ENCODE results near the gene CPTP. TPM values are rescaled to one million over a fixed set of nuclear protein-coding genes. Genes with fewer than 3 reads are reported as not detected.
"Not testable (repeated sequence)": the region's sequence is repeated elsewhere in the genome, so short reads cannot be mapped to it uniquely, and the experiment has no call there.

Gene CPTP
- total RNA-seq, 1 donor, result 26.7 TPM

DNA sequence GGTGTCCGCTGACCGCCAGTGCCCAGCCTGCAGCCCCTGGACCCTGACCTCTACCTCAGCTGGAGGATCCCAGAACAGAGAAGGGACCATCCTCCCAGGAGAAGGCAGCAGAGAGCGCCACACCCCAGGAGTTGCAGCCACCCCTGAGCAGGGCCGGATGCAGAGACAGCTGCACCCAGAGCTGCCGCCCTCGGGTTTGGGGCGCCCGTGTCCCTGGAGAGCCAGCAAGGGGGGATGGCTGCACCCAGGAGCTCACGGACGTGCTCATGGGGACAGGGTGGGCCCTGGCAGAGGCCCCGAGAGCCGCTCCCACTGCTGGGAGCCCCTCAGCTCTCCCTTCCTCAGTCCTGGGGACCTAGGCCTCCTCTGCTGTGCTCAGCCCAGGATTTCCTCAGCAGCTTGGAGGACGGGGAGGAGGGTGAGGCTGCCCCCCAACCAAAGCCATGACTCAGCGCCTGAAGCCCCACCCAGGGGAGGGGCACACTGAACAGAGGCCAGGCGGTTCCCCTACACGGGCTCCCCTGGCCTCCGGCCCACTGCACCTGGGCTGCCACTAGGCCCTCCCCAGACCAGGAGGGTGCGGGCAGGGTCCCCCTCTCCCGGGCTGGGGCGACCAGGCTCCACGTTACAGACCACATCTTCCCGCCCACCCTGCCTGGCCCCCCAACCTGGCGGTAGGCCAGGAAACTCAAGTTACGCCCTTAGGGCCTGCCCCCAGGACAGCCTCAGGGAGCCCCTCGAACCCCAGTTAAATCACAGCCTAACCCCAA is 19.1 kb upstream of the CPTP start:
- peak in 2 of 3 donors; percentile 90 to 92 for DNase-seq (ENCODE audit: low read depth in 2 of 3, low spot score in 2 of 3)

DNA sequence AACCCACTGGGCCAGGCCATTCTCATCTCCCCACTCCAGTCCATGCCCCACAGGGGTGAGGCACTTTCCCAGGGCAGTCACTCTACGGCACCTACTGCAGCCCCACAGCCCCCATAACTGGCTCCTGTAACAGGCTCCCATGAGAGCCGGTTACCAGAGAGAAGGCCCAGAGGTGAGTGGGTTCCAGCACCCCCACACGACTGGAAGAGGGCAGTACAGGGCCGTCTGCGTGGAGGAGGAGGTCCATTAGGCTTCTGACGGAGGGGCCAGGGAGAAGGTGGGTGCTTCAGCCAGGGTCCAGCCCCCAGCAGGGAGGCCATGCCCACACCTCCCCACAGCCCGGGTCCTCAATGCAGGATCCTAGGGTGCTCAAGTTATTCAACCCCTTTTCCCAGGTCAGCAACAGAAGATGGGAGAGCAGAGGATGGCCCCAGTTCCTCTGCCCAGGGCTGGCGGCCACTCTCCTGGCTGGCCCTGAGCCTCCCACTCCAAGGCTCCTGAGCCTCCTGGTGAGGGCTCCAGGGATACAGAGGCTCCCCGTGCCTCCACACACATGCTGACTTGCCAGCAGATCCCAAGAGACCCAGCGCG is 18.4 kb upstream of the CPTP start:
- peak in 2 of 3 donors; percentile 42 to 44 for DNase-seq (ENCODE audit: low read depth in 2 of 3, low spot score in 2 of 3)

DNA sequence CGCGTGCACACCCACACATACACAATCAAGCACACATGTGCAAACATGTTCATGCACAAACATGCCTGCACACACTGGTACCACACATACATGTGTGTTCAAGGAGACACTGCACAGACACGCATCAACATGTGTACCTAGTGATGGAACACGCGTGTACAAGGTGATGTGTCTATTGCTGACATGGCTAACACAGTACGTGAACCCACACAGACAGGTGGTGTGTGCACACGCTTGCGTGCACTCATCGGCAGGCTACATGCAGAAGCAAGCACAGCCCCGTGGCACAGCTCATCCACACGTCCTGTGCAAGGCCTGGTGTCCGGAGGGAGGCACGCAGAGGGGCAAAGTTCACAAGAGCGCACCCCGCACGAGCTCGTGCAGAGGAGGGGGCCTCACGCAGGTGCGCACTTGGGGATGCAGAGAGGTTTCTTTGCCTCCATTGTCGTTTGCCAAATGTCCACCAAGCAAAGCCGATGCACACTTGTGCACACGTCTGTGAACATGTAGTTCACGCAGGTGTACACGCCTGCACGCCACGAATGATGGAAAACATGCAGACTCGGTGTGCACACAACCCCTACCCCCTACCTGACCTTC is 17.8 kb upstream of the CPTP start:
- DNase-seq (ENCODE audit: low read depth in 2 of 3, low spot score in 2 of 3), result no peak

DNA sequence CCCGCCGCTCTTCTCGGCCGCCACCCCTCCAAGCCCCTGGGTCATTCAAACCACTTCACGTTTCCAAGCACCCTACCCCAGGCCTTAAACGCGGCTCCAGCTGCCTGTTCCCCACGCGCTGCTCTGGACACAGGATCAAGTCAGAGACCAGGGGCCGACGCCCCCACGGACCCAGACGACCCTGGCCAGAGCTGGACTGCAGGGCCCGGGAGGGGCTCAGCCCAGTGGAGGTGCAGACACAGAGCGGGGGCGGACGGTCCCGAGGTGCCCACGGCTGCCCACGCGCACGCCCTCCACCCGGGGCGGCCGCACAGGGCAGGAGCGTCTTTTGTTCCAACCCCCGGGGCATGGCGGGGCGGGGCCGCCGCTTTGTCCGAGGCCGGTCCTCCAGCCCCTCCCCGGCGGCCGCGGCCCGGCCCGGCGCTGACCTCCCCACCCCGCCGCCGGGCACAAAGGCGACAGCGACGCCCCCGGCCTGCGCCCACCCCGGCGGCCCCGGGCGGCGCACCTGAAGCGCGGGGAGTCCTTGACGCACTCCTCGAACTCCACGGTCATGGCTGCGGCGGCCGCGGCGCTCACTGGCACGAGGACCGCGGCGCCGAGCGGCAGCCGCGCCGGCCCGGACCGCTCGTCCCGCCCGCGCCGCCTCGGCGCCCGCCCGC is 17.2 kb upstream of the CPTP start:
- no peak for DNase-seq (ENCODE audit: low read depth in 2 of 3, low spot score in 2 of 3)

DNA sequence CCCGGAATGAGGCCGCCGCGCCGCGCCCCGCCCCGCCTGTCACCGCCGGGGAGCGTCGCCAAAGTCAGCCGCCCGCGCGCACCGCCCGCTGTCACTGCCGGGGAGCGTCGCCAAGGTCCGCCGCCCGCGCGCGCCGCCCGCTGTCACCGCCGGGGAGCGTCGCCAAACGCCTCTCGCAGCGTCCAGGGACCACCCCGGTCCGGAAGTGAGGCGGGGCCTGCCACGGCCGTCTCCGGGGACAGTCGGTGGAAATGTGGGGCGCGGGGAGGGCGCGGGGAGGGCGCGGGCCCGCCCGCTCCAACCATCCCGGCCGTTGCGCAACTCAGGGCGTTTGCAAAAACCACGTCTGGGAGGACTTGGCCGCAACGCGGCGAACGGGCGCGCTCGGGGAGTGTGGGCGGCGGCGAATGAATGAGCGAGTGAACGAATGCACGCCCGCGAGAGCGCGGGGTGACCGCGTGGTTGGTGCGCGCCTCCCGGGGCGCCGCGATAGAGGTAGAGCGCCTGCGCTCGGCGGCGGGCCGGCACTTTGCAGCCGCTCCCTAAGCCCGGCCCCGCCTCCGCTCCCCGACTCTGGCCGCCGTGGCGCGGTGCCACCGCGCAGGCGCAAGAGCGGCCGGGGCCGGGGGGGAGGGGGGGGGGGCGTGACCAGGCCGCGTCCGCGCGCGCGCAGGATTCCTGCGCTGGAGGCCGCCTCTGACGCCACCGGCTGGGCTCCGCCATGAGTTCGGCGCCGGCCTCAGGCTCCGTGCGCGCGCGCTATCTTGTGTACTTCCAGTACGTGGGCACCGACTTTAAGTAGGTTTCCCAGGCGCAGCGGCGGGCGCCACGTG is 16.5 kb upstream of the CPTP start, which contains the start of the genes ACAP3 and PUSL1:
TSS of gene ACAP3 (minus strand) at position 8 of the 833 bp plus-strand sequence. CDS start 115 bp downstream, outside the sequence.
TSS of gene PUSL1 (plus strand) at position 675 of the 833 bp plus-strand sequence. CDS start at position 722, 47 bp downstream.
- peak; percentile 85 to 92 (median 90) for DNase-seq (ENCODE audit: low read depth in 2 of 3, low spot score in 2 of 3)

DNA sequence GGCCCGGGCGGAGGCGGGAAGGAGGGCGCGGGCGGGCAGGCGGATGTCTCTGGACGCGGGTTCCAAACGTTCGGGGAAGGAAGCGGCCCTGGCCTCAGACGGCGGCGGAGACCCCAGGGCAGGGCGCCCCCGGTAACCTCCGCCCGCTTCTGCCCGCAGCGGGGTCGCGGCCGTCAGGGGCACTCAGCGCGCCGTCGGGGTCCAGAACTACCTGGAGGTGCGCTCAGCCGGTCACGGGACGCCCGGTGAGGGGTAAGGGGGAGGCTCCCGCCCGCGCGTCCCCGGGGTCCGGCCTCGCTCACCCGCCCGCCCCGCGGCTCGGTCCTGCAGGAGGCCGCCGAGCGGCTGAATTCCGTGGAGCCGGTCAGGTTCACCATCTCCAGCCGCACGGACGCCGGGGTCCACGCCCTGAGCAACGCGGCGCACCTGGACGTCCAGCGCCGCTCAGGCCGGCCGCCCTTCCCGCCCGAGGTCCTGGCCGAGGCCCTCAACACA is 15.8 kb upstream of the CPTP start:
- DNase-seq (ENCODE audit: low read depth in 2 of 3, low spot score in 2 of 3), result no peak

DNA sequence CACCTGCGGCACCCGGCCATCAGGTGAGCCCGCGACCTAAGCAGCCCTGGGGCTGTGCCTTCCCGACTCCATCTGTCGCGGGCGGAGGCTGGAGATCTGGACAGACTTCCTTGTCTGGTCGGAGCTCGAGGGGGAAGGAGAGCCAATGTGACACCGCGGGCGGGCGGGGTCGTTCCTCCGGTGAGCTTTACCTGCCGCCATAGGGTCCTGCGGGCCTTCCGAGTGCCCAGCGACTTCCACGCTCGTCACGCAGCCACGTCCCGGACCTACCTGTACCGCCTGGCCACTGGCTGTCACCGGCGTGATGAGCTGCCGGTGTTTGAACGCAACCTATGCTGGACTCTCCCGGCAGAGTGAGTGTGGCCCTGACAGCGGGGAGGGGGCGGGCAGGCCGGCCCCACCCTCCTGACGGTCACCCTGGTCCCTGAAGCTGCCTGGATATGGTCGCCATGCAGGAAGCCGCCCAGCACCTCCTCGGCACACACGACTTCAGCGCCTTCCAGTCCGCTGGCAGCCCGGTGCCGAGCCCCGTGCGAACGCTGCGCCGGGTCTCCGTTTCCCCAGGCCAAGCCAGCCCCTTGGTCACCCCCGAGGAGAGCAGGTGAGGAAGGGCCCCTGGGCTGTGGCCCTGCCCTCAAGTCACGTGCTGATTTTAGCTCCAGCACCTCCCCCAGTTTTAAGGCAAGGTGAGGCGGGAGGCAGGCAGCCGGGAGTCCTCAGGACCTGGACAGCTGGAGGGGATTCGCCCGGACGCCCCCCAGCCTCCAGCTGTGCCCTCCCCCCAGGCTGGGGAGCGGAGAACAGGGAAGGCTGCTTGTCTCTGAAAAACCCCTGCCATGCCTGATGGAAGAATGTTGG is 15.1 kb upstream of the CPTP start:
- DNase-seq (ENCODE audit: low read depth in 2 of 3, low spot score in 2 of 3), result no peak

DNA sequence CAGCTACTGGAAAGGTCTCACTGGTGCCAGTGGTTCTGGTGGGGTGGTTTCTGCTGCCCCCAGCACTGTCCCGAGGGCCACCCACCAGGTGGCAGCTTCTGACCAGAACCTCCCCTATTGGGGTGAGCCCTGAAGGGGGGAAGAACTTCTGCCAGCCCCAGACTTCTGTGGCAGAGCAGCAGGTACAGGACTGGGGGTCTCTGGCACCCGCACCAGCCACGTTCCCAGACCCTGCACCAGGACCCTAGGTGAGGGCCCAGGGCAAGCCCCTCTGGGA is 14.6 kb upstream of the CPTP start:
- no peak for DNase-seq (ENCODE audit: low read depth in 2 of 3, low spot score in 2 of 3)

DNA sequence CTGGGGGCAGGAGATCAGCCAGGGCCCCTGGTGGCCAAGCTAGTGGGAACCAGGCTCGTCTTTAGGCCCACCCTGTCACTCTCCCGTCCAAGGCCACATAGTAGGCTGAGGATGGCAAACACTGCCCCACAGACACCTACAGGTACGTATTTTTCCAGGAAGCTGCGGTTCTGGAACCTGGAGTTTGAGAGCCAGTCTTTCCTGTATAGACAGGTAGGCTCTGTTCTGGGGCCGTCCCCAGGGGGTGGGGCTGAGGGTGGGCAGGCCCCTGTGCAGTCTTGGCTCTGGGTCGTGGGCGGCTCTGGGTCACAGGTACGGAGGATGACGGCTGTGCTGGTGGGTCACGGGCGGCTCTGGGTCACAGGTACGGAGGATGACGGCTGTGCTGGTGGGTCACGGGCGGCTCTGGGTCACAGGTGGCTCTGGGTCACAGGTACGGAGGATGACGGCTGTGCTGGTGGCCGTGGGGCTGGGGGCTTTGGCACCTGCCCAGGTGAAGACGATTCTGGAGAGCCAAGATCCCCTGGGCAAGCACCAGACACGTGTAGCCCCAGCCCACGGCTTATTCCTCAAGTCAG is 14.0 kb upstream of the CPTP start:
- no peak for DNase-seq (ENCODE audit: low read depth in 2 of 3, low spot score in 2 of 3)

DNA sequence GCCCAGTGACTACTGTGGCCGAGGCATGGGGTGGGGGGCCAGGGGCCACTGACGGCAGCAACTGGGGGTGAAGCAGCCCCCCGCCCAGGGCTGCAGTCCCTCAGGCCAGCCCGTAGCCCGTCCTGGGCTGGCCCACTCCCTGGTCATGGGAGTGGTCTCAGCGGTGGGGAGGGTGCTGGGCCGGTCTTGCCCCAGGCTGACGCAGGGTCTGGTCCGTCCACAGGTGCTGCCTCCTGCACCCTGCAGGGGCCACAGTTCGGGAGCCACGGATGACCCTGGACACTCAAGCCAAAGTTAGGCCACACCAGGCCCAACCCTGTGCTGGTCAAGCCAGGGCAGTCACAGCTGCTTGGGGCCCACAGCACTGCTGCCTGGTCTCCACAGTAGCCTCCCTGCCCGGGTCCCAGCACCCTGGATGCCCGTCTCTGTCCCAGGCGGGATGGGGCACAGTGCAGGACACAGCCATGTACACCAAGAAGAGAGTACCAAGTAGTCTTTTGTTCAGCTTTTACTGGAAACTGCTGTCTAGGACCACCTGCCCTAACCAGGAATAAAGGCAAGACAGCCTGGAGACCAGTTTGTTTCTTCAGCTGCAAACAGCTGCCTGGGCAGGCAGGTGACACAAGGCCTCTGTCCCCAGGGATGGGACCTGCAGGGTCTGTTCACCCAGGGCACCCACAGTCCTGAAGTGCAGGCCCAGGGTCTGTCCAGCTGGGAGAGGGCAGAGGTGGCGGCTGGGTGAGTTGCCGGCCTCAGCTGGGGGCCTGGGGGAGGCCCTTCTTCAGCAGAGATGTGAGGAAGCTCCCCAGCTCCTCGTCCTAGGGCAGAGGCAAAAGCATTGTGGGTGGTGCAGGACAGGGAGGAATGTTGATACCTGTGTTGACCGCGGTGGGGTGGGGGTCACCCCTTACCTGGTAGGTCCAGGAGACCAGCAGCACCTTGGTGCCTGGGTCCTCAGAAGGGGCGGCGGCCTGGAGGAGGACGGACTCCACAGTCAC is 13.2 kb upstream of the CPTP start:
- DNase-seq (ENCODE audit: low read depth in 2 of 3, low spot score in 2 of 3), result no peak

DNA sequence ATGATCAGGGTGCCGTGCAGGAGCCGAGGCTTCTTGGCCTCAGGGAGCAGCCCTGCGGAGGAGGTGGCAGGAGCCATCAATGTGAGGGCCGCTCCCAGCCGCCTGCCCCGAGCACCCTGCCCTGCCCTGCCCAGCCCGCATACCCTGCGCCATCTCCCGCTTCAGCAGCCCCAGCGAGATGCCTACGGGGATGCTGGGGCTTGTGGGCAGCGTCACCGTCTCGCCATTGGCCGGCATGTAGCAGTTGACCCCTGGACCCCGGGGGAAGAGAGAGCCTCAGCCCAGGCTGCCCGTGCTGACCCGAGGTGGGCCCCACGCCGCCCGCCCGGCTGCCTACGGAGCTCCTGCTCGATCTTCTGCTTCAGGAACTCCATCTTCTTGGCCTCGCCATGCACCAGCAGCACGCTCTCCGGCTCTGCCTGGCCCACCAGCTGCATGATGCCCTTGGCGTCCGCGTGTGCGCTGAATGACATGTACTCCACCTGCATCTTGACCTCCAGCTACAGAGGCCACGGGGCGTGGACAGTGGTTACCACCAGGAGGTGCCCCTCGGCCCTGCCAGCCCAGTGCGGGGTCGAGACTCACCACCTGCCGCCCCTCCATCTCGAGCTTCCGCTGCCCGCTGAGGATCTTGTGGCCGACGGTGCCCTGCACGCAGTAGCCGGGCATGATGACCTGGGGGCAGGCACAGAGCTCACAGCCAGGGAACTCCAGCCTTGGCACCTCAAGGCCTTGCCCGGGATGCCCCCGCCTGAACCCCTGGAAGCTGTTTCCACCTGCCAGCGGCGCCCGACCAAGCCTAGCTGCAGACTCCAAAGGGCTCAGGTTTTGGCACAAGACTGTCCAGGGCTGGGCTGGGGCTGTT is 11.9 kb upstream of the CPTP start:
- no peak for DNase-seq (ENCODE audit: low read depth in 2 of 3, low spot score in 2 of 3)

DNA sequence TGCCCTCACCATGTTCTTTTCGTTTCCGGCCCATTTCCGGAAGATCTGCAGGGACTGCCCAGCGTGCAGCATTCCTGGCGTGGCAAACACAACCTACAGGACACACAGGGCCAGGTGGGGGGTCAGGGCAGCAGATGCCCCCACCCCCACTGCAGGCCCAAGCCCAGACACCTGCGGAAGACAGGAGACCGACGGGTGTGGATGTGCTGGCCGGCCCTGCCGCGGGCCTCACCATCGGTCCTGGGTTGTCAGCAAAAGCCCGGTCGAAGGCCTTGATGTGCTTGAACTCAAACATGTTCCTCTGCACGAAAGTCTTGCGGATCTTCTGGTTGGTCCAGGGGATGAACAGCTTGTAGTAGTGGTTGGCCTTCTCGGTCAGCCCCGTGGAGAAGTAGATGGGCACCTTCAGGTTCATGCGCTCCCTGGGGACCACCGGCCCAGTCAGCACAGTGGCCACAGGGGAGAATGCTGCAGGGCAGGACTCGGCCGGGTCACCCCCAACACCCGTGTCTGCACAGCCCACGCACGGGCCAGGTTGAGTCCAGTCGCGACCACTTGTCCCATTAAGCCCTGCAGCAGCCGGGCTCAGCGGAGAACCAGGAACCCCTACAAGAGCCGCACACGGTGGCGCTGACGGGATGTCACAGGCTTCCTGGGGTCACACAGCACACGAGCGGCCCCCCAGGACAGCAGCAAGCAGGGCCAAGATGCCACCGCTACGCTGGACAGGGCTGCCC is 10.9 kb upstream of the CPTP start:
- no peak for DNase-seq (ENCODE audit: low read depth in 2 of 3, low spot score in 2 of 3)

DNA sequence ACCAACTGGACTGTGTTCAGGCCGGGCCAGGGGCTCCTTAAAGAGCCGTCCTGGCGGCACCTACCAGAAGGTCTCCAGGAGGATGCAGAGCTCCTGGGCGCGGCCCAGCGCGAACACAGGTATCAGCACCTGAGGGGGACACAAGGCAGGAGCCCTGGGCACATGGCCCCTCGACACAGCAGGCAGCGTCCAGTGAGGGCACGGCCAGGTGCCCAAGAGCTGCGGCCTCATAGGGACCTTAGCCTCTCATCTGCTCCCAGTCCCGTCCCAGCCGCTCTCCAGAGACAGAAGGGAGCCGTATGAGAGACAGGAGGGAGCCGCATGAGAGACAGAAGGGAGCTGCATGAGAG is 10.4 kb upstream of the CPTP start:
- no peak for DNase-seq (ENCODE audit: low read depth in 2 of 3, low spot score in 2 of 3)

DNA sequence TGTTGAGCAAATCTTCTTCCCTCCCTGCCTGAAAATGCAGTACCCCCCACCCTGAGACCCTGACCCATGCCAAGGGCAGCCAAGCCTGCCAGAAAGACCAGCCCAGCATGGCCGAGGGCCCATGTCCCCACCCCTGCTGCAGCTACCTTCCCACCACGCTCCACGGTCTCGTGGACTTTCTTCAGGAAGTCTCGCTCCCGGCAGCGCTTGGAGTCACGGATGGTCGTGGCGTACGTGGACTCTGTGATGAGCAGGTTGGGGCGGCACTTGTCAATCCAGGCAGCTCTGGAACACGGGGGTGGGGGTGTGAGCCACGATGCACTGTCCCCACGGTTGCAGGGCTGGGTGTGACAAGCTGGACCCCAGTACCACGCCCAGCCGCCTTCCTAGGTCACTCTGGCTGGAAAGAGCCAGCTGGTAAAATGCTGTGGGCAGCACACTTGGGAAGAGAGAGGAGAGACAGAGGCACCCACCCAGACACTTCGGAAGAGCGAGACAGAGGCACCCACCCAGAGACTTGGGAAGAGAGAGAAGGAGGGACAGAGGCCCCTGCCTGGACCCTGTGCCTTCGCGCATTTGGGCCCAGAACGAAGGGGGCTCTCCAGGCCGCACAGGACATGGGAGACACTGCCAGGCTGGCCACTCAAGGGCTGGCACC is 9.8 kb upstream of the CPTP start:
- DNase-seq (ENCODE audit: low read depth in 2 of 3, low spot score in 2 of 3), result no peak

DNA sequence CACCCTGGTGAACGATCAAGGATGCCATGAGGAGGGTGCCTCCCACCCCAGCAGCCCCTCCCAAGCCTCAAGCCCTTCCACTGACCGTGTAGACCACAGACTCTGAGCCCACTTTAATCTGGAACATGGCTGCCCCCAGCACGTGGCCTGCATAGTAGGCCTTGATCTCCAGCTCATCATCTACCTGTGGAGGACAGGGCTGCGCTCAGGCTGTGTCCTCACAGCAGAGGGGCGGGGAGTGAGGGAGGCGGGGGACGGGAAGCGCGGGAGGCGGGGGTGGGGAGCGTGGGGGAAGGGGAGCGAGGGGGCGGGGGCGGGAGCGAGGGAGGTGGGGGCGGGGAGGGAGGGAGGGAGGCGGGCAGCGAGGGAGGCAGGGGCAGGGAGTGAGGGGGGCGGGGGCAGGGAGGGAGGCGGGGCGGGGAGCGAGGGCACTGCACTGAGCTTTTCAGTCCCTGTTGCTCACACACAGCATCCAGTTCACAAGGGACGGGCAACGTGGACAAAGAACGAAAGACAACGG is 9.1 kb upstream of the CPTP start:
- no peak for DNase-seq (ENCODE audit: low read depth in 2 of 3, low spot score in 2 of 3)

DNA sequence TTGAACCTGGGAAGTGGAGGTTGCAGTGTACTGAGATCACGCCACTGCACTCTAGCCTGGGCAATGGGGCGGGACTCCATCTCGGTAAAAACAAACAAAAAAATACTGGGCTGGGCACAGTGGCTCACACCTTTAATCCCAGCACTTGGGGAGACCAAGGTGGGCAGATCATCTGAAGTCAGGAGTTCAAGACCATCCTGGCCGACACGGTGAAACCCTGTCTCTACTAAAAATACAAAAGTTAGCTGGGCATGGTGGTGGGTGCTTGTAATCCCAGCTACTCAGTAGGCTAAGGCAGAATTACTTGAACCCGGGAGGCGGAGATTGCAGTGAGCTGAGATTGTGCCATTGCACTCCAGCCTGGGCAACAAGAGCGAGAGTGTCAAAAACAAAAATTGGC is 8.4 kb upstream of the CPTP start:
- not testable (repeated sequence) for DNase-seq (ENCODE audit: low read depth in 2 of 3, low spot score in 2 of 3)

All from hematopoietic multipotent progenitor cell (in vitro differentiated cells).